Mucosa of descending colon (tissue), 3 donors: ENCODE measurements around the gene SLC29A2. TPM values are rescaled to one million over a fixed set of nuclear protein-coding genes. Genes with fewer than 3 reads are reported as not detected.

Experiments
- ATAC-seq: fragments of 200-7000 bp; cut with Tn5 transposase; one replicate; pipeline ENCODE4 v1.9.1; 2020; ENCODE audit warnings: mild to moderate bottlenecking, moderate library complexity
- DNase-seq, 3 donors: peaks; one replicate each; pipeline ENCODE4 v3.0.0-alpha.2; 2020
- H3K36me3 ChIP-seq: fragments of 200-600 bp; one replicate; pipeline ENCODE4 v1.8.0; 2021; ENCODE audit warnings: low read depth, mild to moderate bottlenecking
- H3K4me1 ChIP-seq: fragments of 200-600 bp; one replicate; pipeline ENCODE4 v1.8.0; 2021; ENCODE audit warnings: low read depth, mild to moderate bottlenecking
- H3K4me3 ChIP-seq: fragments of 200-600 bp; one replicate; pipeline ENCODE4 v1.8.0; 2021; ENCODE audit warnings: mild to moderate bottlenecking
- H3K9me3 ChIP-seq: fragments of 200-600 bp; one replicate; pipeline ENCODE4 v1.8.0; 2021; ENCODE audit warnings: mild to moderate bottlenecking
- CTCF ChIP-seq: fragments of 200-600 bp; IDR thresholded peaks from one replicate; pipeline ENCODE4 v1.8.0; 2022; ENCODE audit warnings: antibody characterized with exemption, mild to moderate bottlenecking
- intact Hi-C, 2 donors: fragments of 100-400 bp; cut with DNase I in 1 of 2; cut with micrococcal nuclease in 1 of 2; formaldehyde crosslinking; loops; one replicate each; pipeline versions ENCODE4 v1.11.0 to v1.11.1; 2022; cut with DNase I, micrococcal nuclease
- total RNA-seq, 3 donors: library from RNA; stranded (reverse); fragmentation: NEBNext Ultra II Directional in 2 of 3; extraction: Animal tissue kit (Norgen Biotek cat#: 25700) in 2 of 3; gene quantifications; one replicate each; pipeline versions ENCODE4 v1.2.1 to v1.2.4, GENCODE V29; 2021 to 2023
- donor health status: DM: no; HTN: no; CAD: no; lungs with moderate emphysema.
- donor health status: DM: no; HTN: no; CAD: no.
- donor health status: DM: no; HTN: yes; CAD: no.

SLC29A2 gene
- total RNA-seq, 3 donors from 2014 or later: 10.3 to 22.6 (median 14.9) TPM

- TF ChIP-seq CTCF: no peak
- no peak overlapping the region for H3K4me3 ChIP-seq
- ATAC-seq: no peak
Observed at GRCh38 chr11:66315498-66315885, 56.1 kb downstream of the SLC29A2 start.

DNA sequence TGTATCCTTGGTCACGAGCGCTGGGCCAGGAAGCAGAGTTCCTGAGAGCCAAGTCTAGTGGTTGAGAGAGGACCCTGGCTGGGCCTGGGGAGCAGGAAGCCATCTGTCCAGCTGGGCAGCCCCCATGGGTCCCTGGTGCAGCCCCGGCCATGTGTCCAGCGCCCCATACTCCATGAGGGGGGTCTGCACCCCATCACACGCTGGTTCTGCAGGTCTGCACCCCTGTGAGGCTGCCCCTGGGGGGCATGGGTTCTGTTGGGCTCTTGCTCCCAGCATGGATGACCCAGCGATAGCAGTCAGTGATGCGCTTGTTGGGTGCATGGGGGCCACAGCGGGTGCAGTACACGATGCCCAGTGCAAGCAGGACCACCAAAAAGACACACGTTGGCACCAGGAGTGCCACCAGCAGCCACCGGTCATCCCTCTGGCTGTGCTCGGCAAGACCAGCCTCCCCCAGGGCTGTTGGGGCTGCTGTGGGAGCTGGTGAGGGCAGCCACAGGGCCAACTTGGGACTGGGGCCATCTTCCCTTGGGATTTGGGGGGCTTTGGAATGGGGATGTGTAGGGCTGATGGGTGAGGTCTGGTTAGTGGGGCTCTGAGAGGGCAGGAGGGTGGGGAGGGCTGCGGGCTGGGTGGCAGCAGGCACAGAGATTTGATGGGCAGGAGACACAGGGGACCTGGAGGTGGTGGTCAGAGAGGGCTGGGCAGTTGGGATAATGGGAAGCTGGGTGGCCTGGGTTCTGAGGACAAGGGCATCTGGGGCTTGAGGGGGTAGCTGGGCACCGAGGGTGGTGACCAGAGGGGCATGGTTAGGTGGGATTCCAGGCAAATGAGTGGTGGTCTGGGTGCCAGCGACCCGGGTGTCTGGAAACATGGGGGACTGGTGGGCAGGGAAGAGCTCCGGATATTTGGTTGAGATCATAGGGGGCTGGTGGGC, 56.7 kb downstream of the SLC29A2 start:
- no peak for ATAC-seq
- TF ChIP-seq CTCF: no peak
- intact Hi-C loops: loop anchor here in 1 of 2 donors (10.0 kb wide), 1 partner anchor 70 kb away; no protein-coding TSS in a partner anchor
- Histone ChIP-seq H3K9me3 (no peaks in the 10 kb centered on the region), H3K4me1 (peaks cover 12% of the 10 kb centered on the region), H3K4me3 (no peak overlapping the region), H3K36me3 (no peaks in the 10 kb centered on the region)
- no peak for DNase-seq

More at GRCh38 chr11:66315498-66315885, 56.1 kb downstream of the SLC29A2 start:
- DNase-seq: no peak
- peaks cover 12% of the 10 kb centered on the region for H3K4me1 ChIP-seq
- H3K36me3 ChIP-seq: no peaks in the 10 kb centered on the region
- intact Hi-C loops: loop anchor here in 1 of 2 donors (10.0 kb wide), 1 partner anchor 69 kb away; no protein-coding TSS in a partner anchor
- no peaks in the 10 kb centered on the region for H3K9me3 ChIP-seq

GRCh38 chr11:66314186-66314501, 57.4 kb downstream of the SLC29A2 start:
- intact Hi-C loops: loop anchor here in 1 of 2 donors (10.0 kb wide), 1 partner anchor 71 kb away; no protein-coding TSS in a partner anchor
- peaks cover 12% of the 10 kb centered on the region for H3K4me1 ChIP-seq
- no peak for DNase-seq

GRCh38 chr11:66313321-66314185, 58.0 kb downstream of the SLC29A2 start:
- TF ChIP-seq CTCF: no peak
- H3K9me3 ChIP-seq: no peaks in the 10 kb centered on the region
- H3K4me1 ChIP-seq: peaks cover 12% of the 10 kb centered on the region
- H3K36me3 ChIP-seq: no peaks in the 10 kb centered on the region
- intact Hi-C loops: loop anchor here in 1 of 2 donors (10.0 kb wide), 1 partner anchor 71 kb away; no protein-coding TSS in a partner anchor
- no peak for DNase-seq
- no peak for ATAC-seq
- no peak overlapping the region for H3K4me3 ChIP-seq

More at GRCh38 chr11:66314186-66314501, 57.4 kb downstream of the SLC29A2 start:
- Histone ChIP-seq H3K9me3 (no peaks in the 10 kb centered on the region), H3K4me3 (no peak overlapping the region), H3K36me3 (no peaks in the 10 kb centered on the region)
- TF ChIP-seq CTCF: no peak
- no peak for ATAC-seq

DNA sequence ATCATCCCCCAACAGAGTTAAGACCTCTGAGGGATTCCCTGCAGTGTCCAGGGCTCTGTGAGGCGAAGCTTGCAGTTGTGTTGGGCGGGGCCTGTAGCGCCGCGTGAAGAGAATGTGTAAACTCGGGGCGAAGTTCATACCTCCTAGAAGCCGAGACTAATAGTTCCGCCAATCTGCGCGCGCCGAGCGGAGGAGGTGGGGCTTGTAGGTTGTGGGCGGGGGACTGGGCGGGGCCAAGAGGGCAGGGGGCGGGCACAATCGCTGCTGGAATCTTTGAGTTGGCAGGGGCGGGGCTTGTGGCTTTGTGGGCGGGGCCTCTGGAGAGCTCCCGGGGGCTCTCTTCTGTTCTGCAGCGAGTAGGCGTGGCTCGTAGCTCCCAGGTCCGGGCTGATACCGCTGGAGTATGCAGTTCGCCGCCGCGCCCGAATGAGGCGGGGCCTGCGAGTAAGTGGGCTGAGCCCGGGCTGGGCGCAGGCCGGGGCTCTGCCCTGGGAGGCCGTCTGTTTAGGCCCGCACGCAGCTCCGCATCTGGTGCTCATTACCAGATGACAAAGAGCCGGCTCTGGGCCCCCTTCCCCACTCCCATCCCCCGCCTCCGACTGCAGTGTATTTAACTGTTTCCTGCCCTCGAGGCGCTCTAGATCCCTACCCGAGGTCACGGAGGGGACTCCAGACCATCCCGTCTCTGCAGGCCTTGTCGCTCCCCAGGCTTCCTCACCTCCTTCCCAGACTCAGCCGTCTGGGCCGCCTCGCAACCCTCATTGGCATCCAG, 58.8 kb downstream of the SLC29A2 start:
- DNase-seq (peak; percentile 100), ATAC-seq (peak; percentile 86)
- TF ChIP-seq CTCF: no peak
- Histone ChIP-seq H3K9me3 (no peaks in the 10 kb centered on the region), H3K4me1 (peaks cover 7% of the 10 kb centered on the region), H3K36me3 (no peaks in the 10 kb centered on the region), H3K4me3 (no peak overlapping the region)
- intact Hi-C loops: loop anchor here in 1 of 2 donors (10.0 kb wide), 1 partner anchor 72 kb away; no protein-coding TSS in a partner anchor
